ENCODE results near the gene RFX2.

Gene RFX2

DNA sequence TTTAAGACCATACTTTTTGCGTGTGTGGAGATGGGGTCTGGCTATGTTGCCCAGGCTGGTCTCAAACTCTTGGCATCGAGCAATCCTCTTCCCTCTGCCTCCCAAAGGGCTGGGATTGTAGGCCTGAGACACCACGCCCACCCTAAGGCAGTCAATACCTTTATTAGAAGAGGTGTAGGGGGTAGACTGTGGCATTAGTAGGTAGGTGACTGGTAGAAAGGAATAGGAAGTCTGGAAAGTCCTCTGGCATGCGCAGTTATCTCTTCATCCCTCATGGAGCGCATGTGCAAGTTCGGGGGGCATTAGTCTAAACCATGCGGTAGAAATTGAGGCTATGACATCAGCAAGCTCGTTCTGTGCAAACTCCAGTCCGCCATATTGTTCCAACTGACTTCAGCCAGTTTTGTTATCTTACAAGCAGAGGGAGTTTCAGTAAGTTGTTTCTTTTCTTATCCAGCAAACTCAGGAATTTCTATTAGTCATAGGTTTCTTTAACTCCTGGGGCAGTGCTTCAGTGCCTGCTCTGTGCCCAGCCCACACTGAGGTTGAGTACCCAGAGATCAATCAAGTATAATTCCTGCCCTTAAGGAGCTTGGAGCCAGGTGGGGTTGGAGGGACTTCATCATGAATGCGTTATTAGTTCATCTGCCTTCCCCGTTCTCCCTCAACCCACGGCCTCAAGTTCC lies 125.1 kb downstream of the RFX2 start:
- DNase-seq (ENCODE audit: extremely low spot score), result no peak
- POLR2A ChIA-PET, result no interaction called here
- CTCF ChIA-PET, result interaction anchor here (0.7 to 3.6 kb wide), 3 partner anchors 17 to 37 kb away, joined by 3 to 30 read pairs (median 10); no protein-coding TSS in a partner anchor
- TF ChIP-seq ELF4 (IDR thresholded peaks at IDR 0.05) (no peak), FOXM1 (IDR thresholded peaks at IDR 0.05; ENCODE audit: borderline replicate concordance) (no peak), L3MBTL2 (conservative IDR thresholded peaks at IDR 0.05) (no peak)

DNA sequence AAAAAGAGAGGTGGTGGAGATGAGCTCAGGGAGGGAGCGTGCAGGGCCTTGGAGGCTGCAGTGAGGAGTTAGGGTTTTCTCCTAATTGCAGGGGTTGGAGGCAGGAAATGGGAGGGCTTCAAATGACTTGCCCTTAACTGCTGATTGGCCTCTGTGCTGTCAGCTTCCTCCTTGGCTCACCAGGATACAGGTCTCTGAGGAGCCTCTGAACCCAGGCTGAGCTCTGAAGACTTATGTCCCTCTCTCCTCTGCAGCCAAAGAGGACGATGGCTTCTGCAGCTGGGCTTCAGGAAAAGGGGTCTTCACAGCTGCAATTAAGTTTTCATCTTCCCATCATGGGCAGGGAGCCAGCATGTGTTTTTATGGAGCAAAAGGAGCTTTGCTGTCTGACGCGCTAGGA lies 125.7 kb downstream of the RFX2 start:
- POLR2A ChIA-PET, result interaction anchor here (0.9 kb wide), 1 partner anchor 81 kb away, joined by 3 read pairs; the partner anchor contains the start of gene NDUFA11
- TF ChIP-seq SP1 (IDR thresholded peaks at IDR 0.05) (no peak), BHLHE40 (IDR thresholded peaks at IDR 0.05; ENCODE audit: borderline replicate concordance) (no peak), FOXK2 (IDR thresholded peaks at IDR 0.05) (no peak), NFRKB (IDR thresholded peaks at IDR 0.05) (no peak)
- TF ChIP-seq, protein P1, sequence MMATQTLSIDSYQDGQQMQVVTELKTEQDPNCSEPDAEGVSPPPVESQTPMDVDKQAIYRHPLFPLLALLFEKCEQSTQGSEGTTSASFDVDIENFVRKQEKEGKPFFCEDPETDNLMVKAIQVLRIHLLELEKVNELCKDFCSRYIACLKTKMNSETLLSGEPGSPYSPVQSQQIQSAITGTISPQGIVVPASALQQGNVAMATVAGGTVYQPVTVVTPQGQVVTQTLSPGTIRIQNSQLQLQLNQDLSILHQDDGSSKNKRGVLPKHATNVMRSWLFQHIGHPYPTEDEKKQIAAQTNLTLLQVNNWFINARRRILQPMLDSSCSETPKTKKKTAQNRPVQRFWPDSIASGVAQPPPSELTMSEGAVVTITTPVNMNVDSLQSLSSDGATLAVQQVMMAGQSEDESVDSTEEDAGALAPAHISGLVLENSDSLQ (IDR thresholded peaks at IDR 0.05), result no peak
- CTCF ChIA-PET, result interaction anchor here (0.7 to 1.3 kb wide), 2 partner anchors 17 to 38 kb away, joined by 3 to 10 read pairs; no protein-coding TSS in a partner anchor
- no peak for DNase-seq (ENCODE audit: extremely low spot score)

DNA sequence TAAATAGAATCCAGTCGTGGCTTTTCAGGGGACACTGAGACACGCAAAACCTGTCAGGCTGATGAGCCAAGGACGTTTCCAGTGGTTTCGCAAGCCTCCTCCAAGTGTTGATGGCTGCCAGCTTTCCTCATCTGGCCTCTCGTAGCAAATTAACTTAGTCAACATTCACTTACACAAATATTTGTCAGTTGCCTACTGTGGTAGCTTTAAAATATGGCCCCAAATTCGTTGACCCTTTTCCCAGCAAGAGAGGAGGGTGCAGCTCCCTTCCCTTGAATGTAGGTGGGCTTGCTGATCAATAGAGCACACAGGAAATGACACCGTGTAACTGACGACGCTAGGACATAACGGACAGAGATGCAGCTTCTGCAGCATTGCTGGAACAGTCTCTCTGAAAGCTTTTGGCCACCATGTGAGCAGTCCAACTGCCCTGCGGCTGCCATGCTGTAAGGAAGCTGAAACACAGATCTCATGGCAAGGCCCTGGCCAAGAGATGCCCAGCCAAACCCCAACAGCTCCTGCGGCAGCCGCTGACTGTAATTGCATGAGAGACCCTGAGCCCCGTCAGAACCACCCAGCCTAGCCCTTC lies 126.8 kb downstream of the RFX2 start:
- CTCF ChIA-PET, result interaction anchor here (0.5 kb wide), 1 partner anchor 63 kb away, joined by 3 read pairs; no protein-coding TSS in a partner anchor
- TF ChIP-seq L3MBTL2 (conservative IDR thresholded peaks at IDR 0.05) (no peak), FOXK2 (IDR thresholded peaks at IDR 0.05) (no peak), SUZ12 (IDR thresholded peaks at IDR 0.05) (no peak), BHLHE40 (IDR thresholded peaks at IDR 0.05; ENCODE audit: borderline replicate concordance) (no peak), ZNF384 (IDR thresholded peaks at IDR 0.05) (no peak), FOXM1 (IDR thresholded peaks at IDR 0.05; ENCODE audit: borderline replicate concordance) (no peak), SP1 (IDR thresholded peaks at IDR 0.05) (no peak), HDGF (IDR thresholded peaks at IDR 0.05; ENCODE audit: borderline replicate concordance) (no peak), CTBP1 (IDR thresholded peaks at IDR 0.05; ENCODE audit: borderline replicate concordance) (no peak)
- no peak for DNase-seq (ENCODE audit: extremely low spot score)
- POLR2A ChIA-PET, result no interaction called here

DNA sequence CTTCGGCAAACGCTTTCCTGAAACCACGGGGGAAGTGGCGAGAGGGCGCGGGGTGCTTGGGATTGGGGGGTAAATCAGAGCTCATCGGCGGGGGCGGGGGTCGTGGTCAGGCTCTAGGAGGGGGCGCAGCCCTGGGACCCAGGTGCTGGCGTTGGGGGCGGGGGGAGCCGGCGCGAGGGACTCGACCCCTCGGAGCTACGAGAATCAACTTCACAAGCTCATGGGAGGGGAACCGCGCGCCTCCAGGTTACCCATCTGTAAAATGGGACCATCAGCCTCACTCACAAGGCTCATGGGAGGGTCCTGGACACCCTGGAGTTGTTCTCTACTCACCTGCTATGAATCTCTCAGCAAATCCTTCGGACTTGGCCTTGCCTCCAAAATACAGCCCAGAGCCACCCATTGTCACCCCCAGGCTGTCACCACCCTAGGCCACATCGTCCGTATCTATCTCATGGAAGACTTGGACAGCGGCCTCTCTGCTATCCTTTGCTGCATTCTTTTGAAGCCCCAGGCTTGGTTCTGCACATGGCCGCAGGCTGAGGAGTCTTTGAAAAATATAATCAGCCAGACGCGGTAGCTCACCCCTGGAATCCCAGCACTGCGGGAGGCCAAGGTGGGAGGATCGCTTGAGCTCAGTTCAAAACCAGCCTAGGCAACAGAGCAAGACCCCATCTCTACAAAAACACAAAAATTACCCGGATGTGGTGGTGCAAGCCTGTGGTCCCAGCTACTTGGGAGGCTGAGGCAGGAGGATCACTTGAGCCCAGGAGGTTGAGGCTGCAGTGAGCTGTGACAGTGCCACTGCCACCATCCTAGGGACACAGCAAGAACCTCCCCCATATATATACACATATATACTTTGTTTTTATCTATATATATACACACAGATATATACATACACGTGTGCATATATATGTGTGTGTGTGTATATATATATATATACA lies 131.4 kb downstream of the RFX2 start:
- ChIA-PET CTCF (interaction anchor here (1.2 to 2.9 kb wide), 4 partner anchors 9 to 175 kb away, joined by 3 to 22 read pairs (median 8); no protein-coding TSS in a partner anchor), POLR2A (interaction anchor here (0.6 to 4.1 kb wide), 10 partner anchors 9 to 175 kb away, joined by 3 to 33 read pairs (median 4); partner anchors contain the start of genes NDUFA11 and NRTN)
- TF ChIP-seq TARDBP (IDR thresholded peaks at IDR 0.05) (no peak), ZNF384 (IDR thresholded peaks at IDR 0.05) (no peak)
- no peak for DNase-seq (ENCODE audit: extremely low spot score)

DNA sequence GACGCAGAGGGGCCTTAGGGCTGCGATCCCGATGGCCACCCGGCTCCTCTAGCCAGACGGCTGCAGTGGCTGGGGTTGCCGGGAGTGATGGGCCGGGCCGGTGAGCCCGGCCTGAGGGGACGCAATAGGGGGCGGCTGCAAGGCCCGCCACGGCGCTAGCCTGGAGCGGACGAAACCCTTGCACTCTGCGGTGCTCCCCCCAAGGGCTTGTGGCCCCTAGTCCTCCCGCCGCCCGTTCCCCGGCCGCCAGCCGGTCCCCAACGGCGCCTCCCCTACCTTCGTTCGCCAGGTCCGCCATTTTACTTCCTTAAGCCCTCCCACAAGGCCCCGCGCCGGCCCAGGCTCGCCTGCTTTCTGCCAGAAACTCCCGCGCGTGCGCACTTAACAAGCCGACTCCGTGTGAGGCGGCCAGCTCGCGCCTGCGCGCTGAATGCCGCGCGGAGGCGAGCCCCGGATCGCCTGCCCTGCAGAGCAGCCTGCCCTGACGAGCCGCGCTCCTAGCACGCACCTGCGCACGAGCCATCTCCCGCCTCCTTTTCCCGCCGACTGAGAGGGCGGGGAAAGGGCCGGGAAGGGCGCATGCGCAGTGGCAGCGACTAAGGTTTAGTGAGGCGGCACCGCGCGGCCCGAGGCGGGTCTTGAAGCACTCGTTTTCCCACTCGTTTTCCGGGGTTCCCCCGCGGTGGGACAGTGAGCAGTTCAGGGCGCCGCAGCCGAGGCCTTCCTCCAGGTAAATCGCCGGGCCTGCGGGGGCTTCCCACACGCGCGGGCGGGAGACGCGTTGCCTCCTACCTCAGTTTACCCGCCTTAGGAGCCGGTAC lies 132.3 kb downstream of the RFX2 start, which contains the start of gene RANBP3:
Gene RANBP3, minus strand, starts transcription at position 356 of the 821 bp plus-strand sequence. Its CDS starts 58 bp downstream, at position 298.
- TF ChIP-seq L3MBTL2 (conservative IDR thresholded peaks at IDR 0.05), result peak; percentile 99
- no peak for TF ChIP-seq NFRKB (IDR thresholded peaks at IDR 0.05)
- DNase-seq (ENCODE audit: extremely low spot score), result peak; percentile 100
- ChIA-PET POLR2A (interaction anchor here (0.6 to 4.1 kb wide), 10 partner anchors 8 to 174 kb away, joined by 3 to 33 read pairs (median 4); partner anchors contain the start of genes NDUFA11 and NRTN), CTCF (interaction anchor here (2.9 kb wide), 1 partner anchor 10 kb away, joined by 22 read pairs; no protein-coding TSS in a partner anchor)

DNA sequence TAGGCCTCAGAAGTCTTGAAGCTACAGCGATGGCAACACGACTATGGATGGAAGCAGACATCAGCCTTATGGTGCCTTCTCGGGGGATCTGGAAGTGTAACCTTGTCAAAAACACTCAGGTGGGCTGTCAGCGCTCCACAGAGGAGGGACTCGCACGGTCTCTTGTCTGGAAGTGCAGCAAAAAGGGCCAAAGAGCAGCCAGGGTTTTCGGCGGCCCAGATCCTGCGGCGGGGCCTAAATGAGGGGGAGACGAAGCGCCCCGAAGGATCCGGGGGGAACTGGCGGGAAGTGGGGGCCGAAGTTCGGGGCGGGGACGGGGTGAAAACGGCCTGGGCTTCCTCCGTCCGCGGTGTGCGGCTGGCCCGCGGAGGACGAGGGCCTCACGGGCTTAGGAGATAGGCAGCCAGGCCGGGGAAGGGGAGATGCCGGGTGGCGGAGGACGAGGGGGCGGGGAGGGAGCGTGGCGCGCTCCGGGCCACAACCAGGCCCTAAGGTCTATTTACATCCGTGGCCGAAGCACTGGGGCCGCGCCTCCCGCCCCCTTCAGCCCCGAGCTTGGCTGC lies 133.0 kb downstream of the RFX2 start:
- POLR2A ChIA-PET, result interaction anchor here (0.6 to 4.1 kb wide), 7 partner anchors 7 to 173 kb away, joined by 3 to 33 read pairs (median 3); partner anchors contain the start of gene NRTN
- TF ChIP-seq HDGF (IDR thresholded peaks at IDR 0.05; ENCODE audit: borderline replicate concordance) (no peak), NFRKB (IDR thresholded peaks at IDR 0.05) (no peak), ARNT (IDR thresholded peaks at IDR 0.05) (no peak), FOXA1 (IDR thresholded peaks at IDR 0.05) (no peak), SP1 (IDR thresholded peaks at IDR 0.05) (no peak), CTBP1 (IDR thresholded peaks at IDR 0.05; ENCODE audit: borderline replicate concordance) (no peak), ZNF384 (IDR thresholded peaks at IDR 0.05) (no peak), ELF4 (IDR thresholded peaks at IDR 0.05) (no peak), SUZ12 (IDR thresholded peaks at IDR 0.05) (no peak), FOXM1 (IDR thresholded peaks at IDR 0.05; ENCODE audit: borderline replicate concordance) (no peak), BHLHE40 (IDR thresholded peaks at IDR 0.05; ENCODE audit: borderline replicate concordance) (no peak), FOXK2 (IDR thresholded peaks at IDR 0.05) (no peak), LEF1 (IDR thresholded peaks at IDR 0.05; ENCODE audit: borderline replicate concordance) (no peak), L3MBTL2 (conservative IDR thresholded peaks at IDR 0.05) (no peak)
- CTCF ChIA-PET, result interaction anchor here (2.9 kb wide), 1 partner anchor 9 kb away, joined by 22 read pairs; no protein-coding TSS in a partner anchor
- DNase-seq (ENCODE audit: extremely low spot score), result no peak
